Amniotic stem cell (primary cell): ENCODE data around the gene PRRX2.
"Not testable (repeated sequence)": the region's sequence is repeated elsewhere in the genome, so short reads cannot be mapped to it uniquely, and the experiment has no call there.

Experiments used
- DNase-seq: peaks from one replicate; lab custom pipeline; 2025; lab: John Stamatoyannopoulos, UW

The PRRX2 gene

DNA sequence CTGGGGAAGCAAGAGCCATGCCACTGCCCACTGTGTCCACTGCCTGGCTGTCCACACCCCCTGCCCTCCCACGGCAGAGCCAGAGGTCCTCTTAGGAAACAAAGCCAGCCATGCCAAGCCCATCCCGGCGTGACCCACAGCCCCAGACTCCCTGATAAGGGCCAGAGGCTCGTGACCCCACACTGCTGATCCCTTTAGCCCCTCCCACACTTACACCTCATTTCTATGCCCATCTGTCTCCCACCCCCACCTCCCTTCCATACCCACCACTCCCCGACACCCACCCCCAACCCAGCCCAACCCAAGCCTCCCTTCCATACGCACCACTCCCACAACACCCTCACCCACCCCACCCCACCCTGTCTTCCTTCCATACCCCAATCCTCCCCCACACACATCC is 70.1 kb downstream of the PRRX2 start:
- DNase-seq = no peak

DNA sequence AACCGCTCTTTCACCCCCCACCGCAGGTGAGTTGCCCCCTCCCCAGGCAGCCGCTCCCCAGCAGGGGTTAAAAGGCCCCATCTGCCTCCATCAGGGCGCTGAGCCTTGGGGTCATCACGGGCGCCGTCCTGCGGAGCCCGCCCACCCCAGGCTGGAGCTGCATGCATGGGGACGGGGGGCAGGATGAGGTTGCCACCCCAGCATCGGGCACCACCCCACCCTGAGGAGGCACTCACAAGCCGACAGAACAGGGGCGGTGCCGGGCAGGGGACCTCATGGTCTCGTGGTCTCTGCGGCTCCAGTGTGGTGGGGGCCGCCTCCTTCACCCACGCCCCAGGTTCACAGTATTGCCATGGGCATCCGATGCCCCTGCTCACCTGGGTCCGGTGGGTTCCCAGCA is 70.9 kb downstream of the PRRX2 start:
- no peak for DNase-seq

DNA sequence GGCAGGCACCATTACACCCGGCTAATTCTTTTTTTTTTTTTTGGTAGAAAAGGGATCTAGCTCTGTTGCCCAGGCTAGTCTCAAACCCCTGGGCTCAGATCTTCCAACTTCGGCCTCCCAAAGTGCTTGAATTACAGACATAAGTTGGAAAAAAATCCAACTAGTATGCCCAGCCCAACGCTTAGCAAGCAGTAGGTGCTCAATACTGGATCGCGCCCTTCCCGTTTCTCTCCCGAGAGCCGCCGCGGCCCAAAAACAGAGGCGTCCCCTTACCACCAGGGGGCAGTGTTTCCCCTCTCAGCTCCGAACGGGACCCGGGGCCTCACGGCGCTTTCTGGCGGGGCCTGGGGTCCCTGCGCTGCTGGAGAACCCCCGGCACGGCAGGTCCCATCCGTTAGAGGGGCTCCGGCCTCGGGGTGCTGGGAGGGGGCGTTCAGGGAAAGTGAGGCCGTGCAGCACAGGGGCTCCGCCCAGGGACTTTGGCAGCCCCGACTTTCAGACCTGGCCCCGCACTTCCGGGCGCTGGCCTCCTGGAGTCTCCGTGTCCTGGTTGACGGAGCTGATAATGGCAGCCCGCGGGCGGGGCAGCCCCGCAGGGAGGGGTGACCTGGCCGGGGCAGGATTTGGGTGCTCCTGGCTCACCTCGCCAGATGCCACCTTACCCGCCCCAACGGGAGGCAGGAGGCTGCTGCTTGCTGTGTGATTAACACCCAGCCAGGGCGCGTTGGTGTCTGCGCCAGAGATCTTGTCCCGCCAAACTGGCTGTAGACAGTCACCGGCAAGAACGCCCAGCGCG is 72.2 kb downstream of the PRRX2 start:
- peak; percentile 42 for DNase-seq

DNA sequence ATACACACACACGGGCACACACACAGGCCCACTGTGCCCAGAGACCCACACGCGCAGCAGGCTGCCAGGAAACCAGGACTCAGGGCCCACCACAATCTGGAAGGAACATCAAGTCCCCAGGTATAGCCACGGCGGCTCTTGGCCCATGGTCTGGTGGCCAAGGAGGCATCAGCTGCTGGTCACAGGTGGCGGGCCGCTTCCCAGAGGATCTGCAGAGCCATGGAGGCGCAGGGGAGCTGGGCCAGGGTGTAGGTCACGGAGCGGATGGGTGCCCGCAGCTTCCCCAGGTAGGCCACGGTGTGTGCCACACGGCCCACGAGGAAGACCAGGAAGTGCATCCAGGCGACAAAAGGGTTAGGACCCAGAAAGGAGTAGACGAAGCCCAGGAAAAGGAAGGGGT is 74.0 kb downstream of the PRRX2 start:
- no peak for DNase-seq

DNA sequence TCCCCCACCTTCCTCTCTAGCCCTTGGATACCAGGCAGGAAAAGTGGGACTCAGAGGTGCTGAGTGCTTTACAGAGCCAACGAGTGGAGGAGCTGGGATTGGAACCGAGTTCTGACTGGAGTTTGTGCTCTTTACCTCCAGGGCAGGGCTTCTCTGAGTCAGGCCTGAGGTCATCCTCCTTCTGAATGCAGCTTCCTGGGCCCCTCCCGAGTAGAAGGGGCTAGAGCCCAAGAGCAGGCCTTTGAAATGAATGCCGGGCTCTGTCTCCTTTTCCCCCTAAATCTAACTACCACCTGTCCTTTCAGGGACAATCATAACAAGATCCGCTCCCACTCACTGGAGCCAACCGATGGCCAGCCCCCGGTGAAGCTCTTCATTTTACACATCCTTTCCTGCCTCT is 74.7 kb downstream of the PRRX2 start:
- DNase-seq = no peak

DNA sequence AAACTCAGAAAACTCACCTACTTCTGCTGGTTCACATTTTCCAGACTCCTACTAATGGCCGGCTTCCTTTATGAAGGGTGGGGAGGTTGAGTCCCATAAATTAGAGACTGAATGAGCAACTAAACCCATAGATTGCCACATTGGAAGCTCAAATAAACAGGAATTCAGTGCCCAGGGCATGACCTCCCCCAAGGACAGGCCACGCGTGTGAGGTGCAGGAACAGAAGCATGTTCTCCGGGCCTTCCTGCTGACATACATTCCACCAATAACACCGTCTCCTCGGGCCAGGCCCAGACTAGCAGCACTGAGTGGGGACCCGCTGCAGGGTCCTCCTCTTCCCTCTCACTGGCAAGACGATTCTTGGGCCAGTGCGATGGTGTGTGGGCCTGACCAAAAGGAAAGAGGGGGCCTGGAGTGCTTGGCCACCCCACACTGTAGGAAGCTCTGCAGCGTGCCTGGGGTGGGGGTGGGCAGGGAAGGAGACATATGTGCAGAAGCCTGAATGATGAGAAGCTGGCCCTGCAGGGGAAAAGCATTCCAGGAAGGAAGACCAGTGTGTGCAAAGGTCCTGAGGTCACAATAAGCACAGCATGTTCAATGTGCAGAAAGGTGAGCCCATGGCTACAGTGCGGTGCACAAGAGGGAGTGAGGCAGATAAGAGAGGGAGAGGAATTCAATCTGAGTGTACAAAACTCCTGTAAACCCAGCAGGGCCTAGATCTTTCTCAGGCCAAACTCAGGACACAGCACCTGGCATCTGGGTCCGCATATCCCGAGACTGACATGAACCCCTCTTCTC is 75.4 kb downstream of the PRRX2 start:
- DNase-seq = no peak

DNA sequence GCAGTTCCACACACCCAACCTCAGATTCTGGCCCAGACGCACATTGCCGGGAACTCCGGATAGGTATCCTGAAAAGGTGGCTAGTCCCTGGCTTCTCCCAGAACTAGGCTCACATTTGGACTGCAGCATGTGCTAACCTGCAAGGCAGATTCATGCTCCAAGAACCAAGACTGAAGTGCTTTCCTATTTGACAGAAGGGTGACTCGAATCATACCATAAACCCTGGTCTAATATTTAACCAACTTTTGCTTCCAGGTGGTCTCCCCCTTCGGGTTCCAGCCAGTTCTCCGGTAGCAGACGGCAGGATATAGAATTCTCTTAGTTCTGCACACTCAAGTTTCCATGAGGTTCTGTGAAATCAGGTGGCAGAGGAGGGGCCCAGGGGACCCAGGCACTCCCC is 79.8 kb downstream of the PRRX2 start:
- DNase-seq = no peak

DNA sequence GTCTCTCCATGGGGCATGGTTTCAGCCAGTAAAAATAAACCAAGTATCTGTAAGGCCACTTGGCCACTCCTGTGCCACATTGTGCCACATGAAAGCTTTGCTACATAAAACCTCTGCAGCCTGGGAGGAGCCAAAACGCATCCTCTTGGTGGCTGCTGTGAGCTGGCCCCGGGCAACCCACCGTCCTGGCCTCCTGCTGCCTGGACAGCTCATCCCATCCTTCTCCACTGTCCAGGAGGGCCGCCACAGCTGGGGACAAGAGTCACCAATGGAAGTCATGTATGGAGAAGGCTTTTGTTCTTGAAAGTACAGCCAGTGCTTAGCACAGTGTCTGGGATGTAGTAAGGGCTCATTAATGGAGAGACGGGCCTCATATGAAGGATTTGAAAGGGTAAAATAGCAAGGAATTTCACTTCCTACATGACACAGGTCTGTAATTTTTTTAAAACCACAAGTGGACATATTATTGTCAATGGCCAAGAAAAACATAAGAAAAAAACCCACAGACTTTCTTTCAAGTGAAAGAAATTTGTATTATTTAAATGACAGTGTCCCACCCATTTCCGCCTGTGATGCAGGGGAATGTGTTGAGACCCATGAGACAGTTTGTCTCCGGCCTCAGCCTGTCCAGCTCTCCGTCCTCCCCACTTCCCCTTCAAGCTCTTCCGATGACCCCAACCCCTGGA is 80.8 kb downstream of the PRRX2 start:
- DNase-seq = no peak

DNA sequence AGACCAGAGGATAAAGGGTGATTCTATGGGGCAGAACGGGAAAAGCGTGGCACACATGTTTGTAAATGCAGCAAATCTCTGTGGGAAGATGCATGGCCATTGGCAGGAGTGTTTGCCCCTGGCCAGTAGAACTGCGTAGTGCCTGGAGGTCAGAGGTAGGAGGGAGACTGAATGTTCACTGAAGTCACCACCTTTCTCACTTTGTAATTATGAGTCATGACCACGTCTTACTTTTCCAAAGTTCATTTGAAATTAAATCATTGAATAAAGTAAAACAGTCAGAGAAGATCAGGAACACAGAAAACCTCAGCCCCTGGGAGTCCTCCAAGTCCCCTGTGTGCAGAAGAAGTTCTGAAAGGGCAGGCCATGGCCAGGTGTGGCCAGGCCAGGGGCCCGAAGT is 82.8 kb downstream of the PRRX2 start:
- no peak for DNase-seq

DNA sequence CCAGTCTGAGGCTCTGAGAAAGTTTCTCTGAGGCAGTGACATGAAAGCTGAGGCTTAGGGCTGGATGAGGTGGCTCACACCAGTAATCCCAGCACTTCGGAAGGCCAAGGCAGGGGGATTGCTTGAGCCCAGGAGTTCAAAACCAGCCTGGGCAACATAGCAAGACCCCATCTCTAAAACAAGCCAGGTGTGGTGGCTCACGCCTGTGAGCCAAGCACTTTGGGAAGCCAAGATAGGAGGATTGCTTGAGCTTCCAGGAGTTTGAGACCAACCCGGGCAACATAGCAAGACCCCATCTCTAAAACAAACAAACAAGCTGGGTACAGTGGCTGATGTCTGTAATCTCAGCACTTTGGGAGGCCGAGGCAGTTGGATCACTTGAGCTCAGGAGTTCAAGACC is 83.6 kb downstream of the PRRX2 start:
- not testable (repeated sequence) for DNase-seq

DNA sequence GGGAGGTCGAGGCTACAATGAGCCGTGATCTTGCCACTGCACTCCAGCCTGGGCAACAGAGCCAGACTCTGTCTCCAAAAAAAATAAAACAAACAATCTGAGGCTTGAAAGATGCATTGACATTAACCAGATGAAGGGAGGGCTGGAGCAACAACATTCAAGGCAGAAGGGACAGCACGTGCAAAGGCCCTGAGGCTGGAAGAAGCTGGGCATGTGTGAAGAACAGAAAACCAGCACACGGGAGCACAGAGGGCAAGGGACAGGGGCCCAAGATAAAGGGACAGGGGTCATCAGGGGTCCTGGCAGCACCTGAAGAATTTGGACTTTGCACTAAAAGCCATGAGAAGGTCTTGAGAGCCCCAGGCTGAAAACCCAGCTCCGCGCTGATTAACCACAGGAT is 84.1 kb downstream of the PRRX2 start:
- DNase-seq = no peak

DNA sequence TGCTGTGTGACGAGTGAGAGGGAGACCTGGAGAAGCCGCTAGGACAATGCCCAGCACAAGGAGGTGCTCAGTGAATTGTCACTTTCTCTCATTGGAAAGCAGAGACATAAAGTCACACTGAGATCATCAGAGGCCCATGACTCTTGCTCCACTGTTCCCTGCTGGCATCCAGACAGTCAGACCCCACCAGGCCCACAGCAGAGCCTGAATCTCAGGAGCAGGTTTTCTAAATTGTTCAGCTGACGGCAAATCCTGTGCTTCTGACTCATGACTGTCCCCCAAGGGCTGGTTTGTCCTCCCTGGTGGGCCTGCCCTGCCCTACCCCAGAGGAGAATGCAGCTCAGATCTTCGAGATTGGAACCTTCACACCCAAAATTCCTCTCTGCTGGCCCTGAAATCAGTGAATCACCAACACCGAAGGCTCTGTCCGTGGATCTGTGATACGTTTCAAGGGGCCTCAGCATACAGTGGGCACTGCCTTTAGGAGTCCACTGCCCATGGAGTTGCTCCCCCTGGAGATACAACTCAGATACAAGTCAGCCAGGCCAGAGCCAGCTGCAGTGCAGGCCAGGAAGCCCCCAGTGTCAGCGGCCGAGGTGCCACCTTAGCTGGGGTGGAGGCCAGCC is 84.7 kb downstream of the PRRX2 start:
- no peak for DNase-seq

DNA sequence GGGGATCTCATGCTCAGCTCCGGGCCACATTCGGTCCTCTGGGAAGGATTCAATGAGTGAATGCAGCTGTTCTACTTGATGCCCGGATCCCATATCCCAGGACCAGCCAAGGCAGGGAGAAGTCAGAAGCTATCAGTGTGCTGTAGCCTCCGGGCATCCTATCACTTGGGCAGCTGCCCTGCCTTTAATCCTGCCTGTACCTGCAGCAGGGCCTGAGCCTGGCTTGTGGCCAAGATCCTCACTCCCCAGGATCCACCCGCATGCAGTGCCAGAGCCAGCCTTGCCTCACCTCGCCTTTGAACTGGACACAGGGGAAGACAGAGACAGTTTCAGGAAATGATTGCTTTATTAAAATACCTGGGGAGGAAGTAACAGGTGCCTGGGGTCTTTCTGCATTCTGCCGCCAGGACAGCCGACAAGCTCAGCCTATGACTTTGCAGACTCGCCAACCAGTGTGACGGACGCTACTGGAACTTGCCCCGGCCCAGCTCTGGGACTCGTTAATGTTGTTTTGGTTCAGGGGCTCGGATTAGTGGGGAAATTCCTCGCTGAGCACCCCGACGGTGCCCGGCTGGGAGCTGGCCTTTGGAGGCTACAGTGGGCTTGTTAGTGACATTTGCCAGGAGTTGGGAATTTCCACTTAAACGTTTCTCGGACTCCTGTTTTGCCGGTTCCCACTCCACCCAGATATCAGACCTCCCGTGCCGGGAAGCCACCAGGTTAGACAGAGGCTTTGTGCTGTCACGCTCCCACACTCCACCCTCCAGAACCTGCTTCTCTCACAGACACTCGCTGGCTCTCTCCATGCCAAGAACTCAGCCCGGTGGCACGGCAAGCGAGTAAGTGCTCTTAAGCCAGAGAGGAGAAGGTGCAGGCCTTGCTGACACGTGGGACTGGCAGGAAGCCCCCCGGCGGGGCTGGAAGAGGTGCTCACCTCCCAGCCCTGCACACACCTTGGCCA is 86.7 kb downstream of the PRRX2 start:
- no peak for DNase-seq

DNA sequence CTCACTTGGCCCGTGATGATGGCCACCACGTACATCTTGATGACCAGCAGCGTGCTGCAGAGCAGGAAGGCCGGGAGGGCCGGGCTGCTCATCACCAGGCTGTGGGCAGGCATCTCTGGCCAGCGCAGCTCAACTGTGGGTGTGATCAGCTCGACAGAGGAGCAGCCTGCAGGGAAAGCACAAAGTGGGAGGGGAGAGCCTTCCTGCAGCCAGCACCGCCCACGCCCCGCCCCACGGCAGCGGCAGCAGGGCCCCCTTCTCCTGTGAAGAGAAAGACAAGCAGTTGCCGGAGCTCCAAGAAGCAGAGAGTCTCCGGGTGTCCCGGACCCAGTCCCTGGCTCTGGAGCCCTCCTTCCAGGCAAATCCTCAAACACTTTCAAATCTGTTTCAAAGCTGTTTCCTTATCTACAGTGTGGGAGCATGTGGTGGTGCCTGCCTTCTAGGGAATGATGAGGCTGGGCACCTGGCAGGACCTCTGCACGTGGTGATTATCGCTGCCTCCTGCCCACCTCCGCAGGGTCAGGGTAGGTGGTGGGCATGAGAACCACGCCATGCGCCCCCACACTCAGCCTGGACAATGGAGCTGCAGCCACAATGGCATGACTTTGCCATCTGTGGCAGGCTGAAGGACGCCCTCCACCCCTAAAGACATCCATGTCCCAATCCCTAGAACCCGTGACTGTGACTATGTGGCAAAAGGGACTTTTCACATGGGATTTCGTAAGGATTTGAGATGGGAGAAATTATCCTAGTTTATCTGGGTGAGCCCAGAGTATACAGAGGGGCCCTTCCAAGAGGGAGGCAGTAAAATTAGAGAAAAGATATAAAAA is 87.7 kb downstream of the PRRX2 start, which contains the start of gene PTGES:
TSS of gene PTGES (minus strand) at position 143 of the 830 bp plus-strand sequence. CDS start at position 113, 30 bp downstream.
- peak; percentile 57 for DNase-seq

DNA sequence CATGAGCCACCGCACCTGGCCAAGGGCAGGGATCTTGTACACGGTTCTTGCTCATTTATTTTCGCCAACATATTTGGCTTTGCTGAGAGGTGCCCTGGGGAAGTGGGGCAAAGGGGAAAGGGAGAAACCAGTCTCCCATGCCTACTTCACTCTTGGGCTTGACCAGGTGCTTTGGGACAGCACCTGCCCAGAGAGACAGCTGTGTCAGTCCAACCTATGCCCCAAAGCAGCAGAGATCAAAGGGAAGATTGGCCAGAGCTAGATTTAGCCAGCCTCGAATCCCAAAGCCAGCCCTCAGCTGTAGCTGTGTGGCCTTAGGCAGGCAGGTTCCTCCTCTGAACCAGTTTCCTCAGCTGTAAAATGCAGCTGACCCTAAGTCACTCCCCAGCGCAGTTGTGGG is 89.7 kb downstream of the PRRX2 start:
- no peak for DNase-seq

DNA sequence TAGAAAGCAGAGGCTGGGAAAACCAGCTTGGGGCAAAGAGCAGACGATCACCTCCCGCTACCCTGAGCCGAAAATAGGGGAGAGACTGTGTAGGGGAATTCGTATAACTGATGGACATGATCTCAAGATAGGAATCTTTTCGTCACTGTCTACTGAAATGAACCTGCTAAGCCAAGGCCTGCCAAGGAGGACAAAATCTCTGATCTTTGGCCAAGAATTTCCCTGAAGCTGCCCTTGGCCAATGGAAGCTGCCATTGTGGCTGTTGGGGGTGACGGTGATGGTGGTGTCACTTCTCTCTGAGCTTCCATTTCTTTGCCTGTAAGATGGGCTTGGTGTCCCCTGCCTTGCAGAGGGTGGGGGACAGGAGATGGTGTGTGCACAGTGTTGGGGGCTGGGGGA is 90.7 kb downstream of the PRRX2 start:
- no peak for DNase-seq

DNA sequence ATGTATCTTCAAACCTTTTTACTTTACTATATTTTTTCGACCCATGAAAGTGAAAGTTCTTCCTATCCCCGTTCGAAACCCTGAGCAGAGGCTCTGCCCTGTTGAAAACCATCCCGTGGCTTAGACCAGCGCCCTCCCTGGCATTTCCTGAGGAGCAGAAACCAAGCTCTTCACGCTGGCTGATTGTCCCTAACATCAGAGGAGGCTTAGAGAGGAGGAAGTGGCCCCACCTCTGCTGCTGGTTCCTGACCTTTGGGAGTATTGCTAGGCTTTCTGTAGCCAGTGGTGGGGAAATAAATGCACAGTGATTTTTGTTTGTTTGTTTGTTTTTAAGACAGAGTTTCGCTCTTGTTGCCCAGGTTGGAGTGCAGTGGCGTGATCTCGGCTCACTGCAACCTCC is 91.6 kb downstream of the PRRX2 start:
- DNase-seq = no peak

DNA sequence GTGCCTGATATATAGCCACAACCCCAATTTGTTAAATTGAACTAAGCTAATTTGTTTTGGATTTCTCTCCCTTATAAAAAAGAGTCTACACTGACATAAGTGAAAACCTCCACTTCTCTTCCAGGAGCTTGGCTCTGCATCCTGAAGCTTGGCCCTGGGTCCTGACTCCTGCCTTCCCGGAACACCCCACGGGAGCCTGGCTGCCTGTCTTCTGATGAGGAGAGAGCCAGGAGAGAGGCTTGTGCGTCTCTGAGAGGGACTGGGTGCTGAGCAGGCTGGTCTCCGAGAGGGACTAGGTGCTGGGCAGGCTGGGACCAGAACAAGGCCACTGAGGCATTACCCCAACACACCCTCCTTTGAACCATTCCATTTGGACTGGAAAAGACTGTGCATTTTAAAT is 93.9 kb downstream of the PRRX2 start:
- no peak for DNase-seq

DNA sequence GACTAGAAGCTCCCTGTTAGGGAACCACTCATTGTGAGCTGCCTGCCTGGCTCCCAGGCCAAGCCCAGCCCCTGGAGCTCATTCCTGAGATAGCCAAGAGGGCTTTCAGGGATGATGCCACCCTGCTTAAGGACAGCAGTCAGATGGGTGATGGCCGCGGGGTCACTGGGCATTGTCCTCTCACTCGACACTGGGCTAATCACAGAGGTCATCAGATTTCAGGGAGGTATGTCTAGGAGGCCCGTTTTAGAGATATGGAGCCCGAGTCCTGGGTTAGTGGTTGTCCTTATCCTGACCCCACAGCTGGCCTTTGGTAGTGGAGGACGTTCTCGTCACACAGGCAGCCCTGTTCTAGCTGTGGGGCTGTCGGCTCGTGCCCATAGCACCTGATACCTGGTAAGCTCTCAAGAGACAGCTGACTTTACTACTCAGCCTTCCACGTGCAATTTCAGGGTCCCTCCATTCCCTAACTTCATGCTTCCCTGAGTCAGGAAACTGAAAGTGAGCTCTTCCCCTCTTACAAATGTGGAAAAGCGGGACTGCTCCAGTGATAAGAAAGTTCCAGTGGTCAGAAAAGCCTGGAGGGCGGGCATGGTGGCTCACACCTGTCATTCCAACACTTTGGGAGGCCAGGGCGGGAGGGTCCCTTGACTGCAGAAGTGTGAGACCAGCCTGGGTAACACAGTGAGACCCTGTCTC is 94.5 kb downstream of the PRRX2 start:
- no peak for DNase-seq

DNA sequence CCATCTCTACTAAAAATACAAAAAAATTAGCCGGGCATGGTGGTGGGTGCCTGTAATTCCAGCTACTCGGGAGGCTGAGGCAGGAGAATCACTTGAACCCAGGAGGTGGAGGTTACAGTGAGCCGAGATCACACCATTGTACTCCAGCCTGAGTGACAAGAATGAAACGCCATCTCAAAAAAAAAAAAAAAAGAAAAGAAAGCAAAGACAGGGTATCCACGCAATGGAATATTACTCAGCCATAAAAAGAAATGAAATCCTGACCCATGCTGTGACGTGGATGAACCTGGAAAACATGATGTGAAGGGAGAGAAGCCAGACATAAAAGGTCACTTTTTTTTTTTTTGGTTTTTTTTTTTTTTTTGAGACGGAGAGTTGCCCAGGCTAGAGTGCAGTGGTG is 95.3 kb downstream of the PRRX2 start:
- not testable (repeated sequence) for DNase-seq
